D721Med (cell line): ENCODE results near the gene WDR89.

Experiments
- DNase-seq: peaks from one replicate; pipeline ENCODE4 v3.0.0; 2011; ENCODE audit warnings: low spot score; ENCODE audit not compliant: insufficient read length
- FAIRE-seq: peaks from 2 replicates; lab custom pipeline; 2011; peaks lifted over from hg19 to GRCh38; lab: Jason Lieb, UNC
- CTCF ChIP-seq: IDR thresholded peaks from 2 replicates; pipeline ENCODE4 v1.5.1; 2012; ENCODE audit warnings: mild to moderate bottlenecking, control low read depth; ENCODE audit not compliant: insufficient read depth; ENCODE audit errors: missing control alignments

Gene WDR89

GRCh38 chr14:63616015-63616414 lies 25.7 kb downstream of the WDR89 start:
- no peak for FAIRE-seq
- no peak for DNase-seq
- TF ChIP-seq CTCF: no peak

GRCh38 chr14:63614679-63615363 lies 26.9 kb downstream of the WDR89 start:
- DNase-seq (no peak), FAIRE-seq (no peak)
- TF ChIP-seq CTCF: no peak

DNA sequence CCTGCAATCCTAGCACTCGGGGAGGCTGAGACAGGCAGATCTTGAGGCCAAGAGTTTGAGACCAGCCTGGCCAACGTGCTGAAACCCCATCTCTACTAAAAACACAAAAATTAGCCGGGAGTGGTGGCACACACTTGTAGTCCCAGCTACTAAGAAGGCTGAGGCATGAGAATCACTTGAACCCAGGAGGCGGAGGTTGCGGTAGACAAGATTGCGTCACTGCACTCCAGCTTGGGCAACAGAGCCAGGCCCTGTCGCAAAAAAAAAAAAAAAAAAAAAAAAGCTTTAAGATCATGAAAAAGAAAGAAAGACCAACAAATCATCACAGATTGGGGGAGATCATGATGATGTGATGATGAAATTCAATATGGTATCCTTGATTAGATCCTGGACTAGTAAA lies 30.6 kb downstream of the WDR89 start:
- no peak for TF ChIP-seq CTCF
- FAIRE-seq: no peak
- DNase-seq: no peak

- TF ChIP-seq CTCF: no peak
Observed at GRCh38 chr14:63605041-63605532, 36.6 kb downstream of the WDR89 start.

DNA sequence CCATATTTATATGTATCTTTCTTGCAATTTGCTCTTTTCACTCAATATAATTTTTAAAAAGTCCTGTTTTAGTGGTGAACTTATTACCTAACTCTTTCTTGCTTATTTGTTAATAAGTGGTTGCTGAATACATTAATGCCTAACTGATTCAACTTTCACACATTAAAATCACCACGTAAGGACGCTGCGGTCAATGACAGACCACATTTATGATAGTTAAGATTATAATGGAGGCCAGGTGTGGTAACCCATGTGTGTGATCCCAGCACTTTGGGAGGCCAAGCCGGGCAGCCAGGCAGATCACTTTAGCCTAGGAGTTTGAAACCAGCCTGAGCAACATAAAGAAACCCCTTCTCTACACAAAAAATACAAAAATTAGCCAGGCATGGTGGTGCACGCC lies 37.0 kb downstream of the WDR89 start:
- no peak for FAIRE-seq
- no peak for TF ChIP-seq CTCF
- DNase-seq: no peak

More at GRCh38 chr14:63605041-63605532, 36.6 kb downstream of the WDR89 start:
- no peak for DNase-seq
- no peak for FAIRE-seq

DNA sequence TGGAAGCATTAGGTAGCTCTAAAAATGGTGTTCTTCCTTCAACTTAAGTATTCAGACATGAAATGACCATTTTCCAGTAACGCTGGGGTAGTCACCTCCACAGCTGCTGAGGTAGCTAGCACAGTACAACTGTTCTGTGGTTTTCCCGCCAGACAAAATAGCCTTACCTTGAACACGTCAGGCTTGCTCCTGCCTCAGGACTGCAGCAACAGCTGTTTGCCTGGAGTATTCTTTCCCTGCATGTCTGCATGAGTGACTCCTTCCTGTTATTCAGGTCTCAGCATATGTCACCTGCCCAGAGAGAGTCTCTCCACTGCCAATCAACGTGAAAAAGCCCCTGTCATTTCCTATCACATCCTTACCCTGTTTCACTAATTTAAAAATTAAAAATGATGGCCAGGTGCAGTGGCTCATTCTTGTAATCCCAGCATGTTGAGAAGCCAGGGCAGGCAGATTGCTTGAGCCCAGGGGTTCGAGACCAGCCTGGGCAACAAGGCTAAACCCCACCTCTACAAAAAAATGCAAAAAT lies 37.9 kb downstream of the WDR89 start:
- no peak for DNase-seq
- no peak for TF ChIP-seq CTCF
- no peak for FAIRE-seq

DNA sequence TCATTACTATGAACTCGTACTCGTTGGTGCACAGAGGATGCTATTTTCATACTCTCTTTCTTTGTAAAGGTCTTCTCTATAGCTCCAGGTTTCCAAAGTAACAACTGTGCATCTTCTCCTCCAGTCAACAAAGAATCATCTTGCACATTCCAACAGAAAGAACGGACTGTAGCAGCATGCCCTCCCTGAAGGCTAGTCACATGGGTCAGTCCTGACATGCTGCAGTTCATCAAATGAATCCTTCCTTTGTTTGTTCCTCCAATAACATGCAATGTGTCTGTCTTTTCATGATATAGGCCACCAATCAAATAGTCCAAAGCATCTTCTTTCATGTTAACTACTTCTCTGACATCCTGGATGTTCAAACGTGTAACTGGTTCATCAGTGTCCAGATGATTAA lies 42.9 kb downstream of the WDR89 start:
- FAIRE-seq (no peak), DNase-seq (no peak)
- TF ChIP-seq CTCF: no peak
